ENCODE results near the gene KLHL6. TPM values are rescaled to one million over a fixed set of nuclear protein-coding genes. Genes with fewer than 3 reads are reported as not detected.
"Not testable (repeated sequence)": the region's sequence is repeated elsewhere in the genome, so short reads cannot be mapped to it uniquely, and the experiment has no call there.

KLHL6 gene
- total RNA-seq, 3 donors from 2014 or later = 27.9 to 35.5 (median 29.9) TPM

DNA sequence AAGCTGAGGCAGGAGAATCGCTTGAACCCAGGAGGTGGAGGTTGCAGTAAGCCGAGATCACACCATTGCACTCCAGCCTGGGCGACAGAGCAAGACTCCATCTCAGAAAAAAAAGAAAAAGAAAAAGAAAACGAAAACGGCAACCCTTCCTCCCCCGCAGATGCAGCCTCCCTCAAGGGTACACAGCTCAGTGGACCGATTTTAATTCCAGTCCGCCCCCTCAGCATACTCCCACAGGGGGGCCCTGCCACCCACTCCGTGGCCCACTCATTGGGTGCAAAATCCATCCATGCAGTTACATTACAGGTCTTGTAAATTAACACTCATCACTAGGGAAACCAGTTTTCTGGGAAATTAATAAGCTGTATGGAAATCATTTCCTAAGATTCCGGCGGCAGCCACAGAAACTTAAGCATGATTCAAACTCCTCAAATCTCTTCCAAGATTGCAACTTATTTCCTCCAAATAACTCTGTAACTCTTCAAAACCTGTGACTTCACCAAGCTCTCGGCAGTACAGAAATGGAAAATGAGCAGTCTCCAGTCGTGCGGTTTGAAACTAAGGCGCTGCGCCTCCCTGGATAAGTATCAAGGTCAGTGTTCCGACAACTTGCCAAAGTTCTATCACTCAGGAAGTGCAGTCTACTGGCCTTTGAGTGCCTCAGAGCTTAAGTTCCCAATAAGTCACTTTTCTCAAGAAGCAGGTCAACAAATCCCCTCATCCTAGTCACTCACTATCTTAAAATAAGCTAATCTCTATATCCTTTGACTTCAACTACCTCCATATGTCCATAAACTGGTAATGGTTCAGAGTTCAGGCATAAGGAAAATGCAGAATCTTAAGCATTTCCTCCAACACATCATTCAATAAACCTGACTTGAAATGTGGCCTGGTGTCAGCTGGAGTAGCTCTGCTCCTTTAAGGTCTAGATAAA lies 24.7 kb upstream of the KLHL6 start:
- H3K9me3 Mint-ChIP-seq = no peaks in the 10 kb centered on the region
- no peak for DNase-seq
- H3K36me3 Mint-ChIP-seq (ENCODE audit: insufficient read depth) = no peaks in the 10 kb centered on the region
- no peaks in the 10 kb centered on the region for H3K27me3 Mint-ChIP-seq (ENCODE audit: low read depth)
- ATAC-seq = no peak
- H3K4me1 Mint-ChIP-seq (ENCODE audit: low read depth) = peaks cover 26% of the 10 kb centered on the region
- no peak overlapping the region for H3K4me3 Mint-ChIP-seq

DNA sequence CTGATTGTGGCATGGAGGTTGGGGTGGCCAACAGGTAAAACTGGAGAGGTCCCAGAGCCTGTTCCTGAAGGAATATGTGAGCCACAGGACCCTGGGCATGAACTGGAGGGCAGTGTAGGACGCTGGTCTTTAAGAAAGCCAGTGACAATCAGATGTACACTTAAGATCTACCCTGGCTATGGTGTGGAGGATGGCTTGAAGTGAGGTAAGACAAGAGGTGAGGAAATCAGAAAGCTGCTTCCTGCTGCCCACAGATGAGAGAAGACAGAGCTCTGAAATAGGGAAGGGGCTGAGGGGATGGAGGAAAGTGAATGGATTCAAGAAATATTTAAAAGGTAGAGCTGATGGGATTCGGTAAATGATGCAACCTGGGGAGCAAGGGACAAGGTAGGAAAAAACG lies 22.7 kb upstream of the KLHL6 start:
- Mint-ChIP-seq H3K27me3 (ENCODE audit: low read depth) (no peaks in the 10 kb centered on the region), H3K9me3 (no peaks in the 10 kb centered on the region), H3K36me3 (ENCODE audit: insufficient read depth) (no peaks in the 10 kb centered on the region), H3K4me1 (ENCODE audit: low read depth) (peaks cover 21% of the 10 kb centered on the region), H3K4me3 (no peak overlapping the region)
- DNase-seq (no peak), ATAC-seq (no peak)

DNA sequence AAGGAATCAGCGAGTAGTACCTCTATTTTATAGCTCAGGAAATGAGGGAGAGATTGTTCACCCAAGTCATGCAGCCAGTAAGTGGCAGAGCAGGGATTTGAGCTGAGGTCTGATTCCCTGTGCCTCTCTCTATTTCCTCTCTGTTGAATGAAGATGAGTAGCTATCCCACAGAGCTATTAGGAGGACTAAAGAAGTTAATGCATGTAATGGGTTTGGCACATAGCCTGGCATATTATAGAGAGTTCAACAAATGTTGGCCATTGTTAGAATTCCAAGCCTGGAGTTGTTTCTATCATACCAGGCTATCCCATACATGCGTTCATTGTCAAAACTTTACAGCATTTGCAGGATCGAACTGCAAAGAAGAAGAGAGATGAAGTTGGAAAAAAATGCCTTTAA lies 21.8 kb upstream of the KLHL6 start:
- DNase-seq (no peak), ATAC-seq (no peak)
- Mint-ChIP-seq H3K4me3 (no peak overlapping the region), H3K27me3 (ENCODE audit: low read depth) (peaks cover 2% of the 10 kb centered on the region), H3K4me1 (ENCODE audit: low read depth) (peaks cover 21% of the 10 kb centered on the region), H3K9me3 (no peaks in the 10 kb centered on the region), H3K36me3 (ENCODE audit: insufficient read depth) (no peaks in the 10 kb centered on the region)

DNA sequence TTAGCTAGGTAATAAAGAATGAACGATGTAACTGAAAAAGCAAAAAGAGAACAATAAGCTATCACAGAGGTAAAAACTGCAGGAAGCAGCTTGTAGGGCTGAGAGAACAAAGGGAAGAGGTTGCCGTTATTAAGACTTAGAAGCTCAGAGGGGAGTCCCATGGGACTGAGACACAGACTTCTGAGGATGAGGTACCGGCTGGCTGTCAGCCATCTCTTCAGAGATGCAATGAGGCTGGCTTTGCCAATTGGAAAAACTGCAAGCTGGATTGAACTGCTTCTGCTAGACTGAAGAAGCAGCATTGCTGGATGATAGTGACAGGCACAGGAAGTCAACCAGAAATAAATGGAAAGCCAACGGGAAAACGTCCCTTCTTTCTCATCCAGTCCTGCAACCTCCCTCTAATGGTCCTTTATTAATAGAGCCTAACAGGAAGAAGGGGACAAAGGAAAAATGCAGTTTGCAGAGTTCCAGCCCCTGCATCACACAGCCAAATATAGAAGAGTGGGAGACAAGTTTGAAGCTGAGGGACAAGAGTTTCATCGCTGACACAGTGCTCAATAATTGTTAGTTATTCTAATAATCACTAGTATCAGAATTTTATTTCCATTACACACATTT lies 21.1 kb upstream of the KLHL6 start:
- H3K4me1 Mint-ChIP-seq (ENCODE audit: low read depth) = peaks cover 21% of the 10 kb centered on the region
- peaks cover 2% of the 10 kb centered on the region for H3K27me3 Mint-ChIP-seq (ENCODE audit: low read depth)
- H3K4me3 Mint-ChIP-seq = no peak overlapping the region
- no peaks in the 10 kb centered on the region for H3K9me3 Mint-ChIP-seq
- no peaks in the 10 kb centered on the region for H3K36me3 Mint-ChIP-seq (ENCODE audit: insufficient read depth)
- no peak for ATAC-seq
- DNase-seq = no peak

DNA sequence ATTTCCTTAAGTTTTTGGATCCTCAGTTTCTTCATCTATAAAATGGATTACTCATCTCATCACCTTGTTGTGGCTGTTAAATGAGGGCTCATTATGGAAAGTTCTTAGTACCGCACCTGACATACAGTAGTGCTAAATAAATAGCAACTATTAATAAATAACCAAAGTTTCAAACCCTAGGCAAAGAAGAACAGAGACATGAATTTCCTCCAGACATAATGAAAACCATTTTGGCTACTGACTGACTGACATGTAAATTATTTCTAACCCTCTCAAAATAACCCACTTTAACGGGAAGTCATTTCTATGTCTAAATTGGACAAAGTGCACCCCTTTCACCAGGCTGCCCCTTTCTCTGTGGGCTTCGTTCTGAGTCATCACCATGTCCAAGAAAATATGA lies 17.4 kb upstream of the KLHL6 start:
- no peak overlapping the region for H3K4me3 Mint-ChIP-seq
- H3K9me3 Mint-ChIP-seq = no peaks in the 10 kb centered on the region
- peaks cover 7% of the 10 kb centered on the region for H3K4me1 Mint-ChIP-seq (ENCODE audit: low read depth)
- peaks cover 2% of the 10 kb centered on the region for H3K27me3 Mint-ChIP-seq (ENCODE audit: low read depth)
- H3K36me3 Mint-ChIP-seq (ENCODE audit: insufficient read depth) = no peaks in the 10 kb centered on the region
- no peak for ATAC-seq
- no peak for DNase-seq

DNA sequence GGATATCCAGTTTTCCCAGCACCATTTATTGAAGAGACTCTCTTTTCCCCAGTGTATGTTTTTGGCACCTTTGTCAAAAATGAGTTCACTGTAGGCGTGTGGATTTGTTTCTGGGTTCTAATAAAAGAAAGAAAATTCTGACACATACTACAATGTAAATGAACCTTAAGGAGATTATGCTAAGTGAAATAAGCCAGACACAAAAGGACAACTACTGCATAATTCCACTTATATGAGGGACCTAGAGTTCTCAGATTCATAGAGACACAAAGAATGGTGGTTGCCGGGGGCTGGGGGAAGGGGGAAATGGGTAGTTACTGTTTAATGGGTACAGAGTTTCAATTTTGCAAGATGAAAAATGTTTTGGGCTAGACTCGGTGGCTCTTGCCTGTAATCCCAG lies 14.7 kb upstream of the KLHL6 start:
- H3K4me3 Mint-ChIP-seq; ATAC-seq; H3K27me3 Mint-ChIP-seq (ENCODE audit: low read depth); H3K9me3 Mint-ChIP-seq; H3K36me3 Mint-ChIP-seq (ENCODE audit: insufficient read depth); DNase-seq; H3K4me1 Mint-ChIP-seq (ENCODE audit: low read depth): not testable (repeated sequence)

DNA sequence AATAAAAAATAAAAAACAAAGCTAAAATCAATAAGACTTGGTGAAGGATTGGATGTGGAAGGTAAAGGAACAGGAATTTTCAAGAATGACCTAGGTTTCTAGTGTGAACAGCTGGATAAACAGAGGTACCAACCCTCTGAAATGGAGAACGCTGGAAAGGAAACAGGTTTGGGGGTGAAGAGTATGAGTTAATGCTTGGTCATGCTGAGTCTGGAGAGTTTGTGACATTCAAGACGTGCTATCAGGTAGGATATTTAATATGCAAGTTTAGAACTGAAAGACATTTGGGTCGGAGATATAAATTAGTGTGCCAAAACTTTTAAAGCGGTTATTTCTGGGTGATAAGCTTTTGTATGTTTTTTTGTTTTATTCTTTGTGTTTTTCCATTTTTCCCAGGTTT lies 11.4 kb upstream of the KLHL6 start:
- Mint-ChIP-seq H3K4me1 (ENCODE audit: low read depth) (peaks cover 7% of the 10 kb centered on the region), H3K9me3 (no peaks in the 10 kb centered on the region), H3K36me3 (ENCODE audit: insufficient read depth) (no peaks in the 10 kb centered on the region), H3K27me3 (ENCODE audit: low read depth) (no peaks in the 10 kb centered on the region), H3K4me3 (no peak overlapping the region)
- DNase-seq (no peak), ATAC-seq (no peak)

DNA sequence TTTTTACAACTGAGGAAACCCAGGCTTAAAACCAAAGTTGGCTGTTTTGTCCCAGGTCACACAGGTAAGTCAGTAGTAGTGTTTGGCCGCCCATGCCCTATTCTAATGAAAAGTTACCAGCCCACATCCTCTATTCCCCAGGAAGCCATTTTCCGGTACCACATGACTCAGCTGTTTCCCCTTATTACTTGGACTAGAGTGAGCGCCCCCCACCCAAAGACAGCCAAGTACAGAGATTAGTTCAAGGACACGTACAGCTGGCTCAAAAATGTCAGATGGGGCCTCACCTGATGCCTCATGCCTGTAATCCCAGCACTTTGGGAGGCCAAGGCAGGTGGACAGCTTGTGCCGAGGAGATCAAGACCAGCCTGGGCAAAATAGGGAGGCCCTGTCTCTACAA lies 8.5 kb upstream of the KLHL6 start:
- Mint-ChIP-seq H3K27me3 (ENCODE audit: low read depth) (no peaks in the 10 kb centered on the region), H3K4me3 (no peak overlapping the region), H3K36me3 (ENCODE audit: insufficient read depth) (no peaks in the 10 kb centered on the region), H3K4me1 (ENCODE audit: low read depth) (peaks cover 7% of the 10 kb centered on the region), H3K9me3 (no peaks in the 10 kb centered on the region)
- DNase-seq (no peak), ATAC-seq (no peak)

DNA sequence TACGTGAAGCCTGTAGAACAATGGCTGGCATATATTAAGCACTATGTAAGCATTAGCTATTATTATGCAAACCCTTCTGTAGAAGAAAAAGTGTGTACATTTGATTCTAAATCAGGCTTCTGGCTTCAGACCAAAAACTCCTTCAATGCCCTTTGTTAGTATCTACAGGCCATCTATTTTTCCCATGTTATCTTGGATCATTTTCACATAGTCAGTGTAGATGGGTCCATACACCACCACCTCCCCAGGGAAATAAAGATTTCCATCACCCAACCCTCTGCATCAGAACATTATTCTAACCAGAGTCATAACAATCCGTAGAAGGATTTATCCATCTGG lies 8.0 kb upstream of the KLHL6 start:
- no peaks in the 10 kb centered on the region for H3K36me3 Mint-ChIP-seq (ENCODE audit: insufficient read depth)
- H3K4me1 Mint-ChIP-seq (ENCODE audit: low read depth) = peaks cover 7% of the 10 kb centered on the region
- H3K9me3 Mint-ChIP-seq = no peaks in the 10 kb centered on the region
- ATAC-seq (no peak), DNase-seq (no peak)
- H3K4me3 Mint-ChIP-seq = no peak overlapping the region
- H3K27me3 Mint-ChIP-seq (ENCODE audit: low read depth) = no peaks in the 10 kb centered on the region

DNA sequence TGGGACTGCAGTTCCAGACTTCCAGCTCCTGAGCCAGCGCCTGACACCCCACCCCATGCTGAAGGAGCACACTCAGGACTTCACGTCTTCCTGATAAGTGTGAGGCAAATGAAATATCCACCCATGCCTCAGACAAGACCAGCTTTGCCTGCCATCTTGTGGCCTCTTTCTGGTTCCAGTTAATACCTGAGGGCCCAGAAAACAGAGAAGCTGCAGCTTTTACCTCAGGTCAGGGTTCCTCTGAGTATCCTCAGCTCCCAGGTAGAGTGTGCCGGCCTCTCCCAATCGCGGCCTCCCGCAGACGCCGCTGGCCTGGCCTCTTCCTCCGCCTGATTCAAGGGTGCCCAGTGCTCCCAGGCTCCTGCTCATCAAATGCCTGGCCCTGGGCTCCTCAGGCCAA lies 5.1 kb upstream of the KLHL6 start:
- H3K4me1 Mint-ChIP-seq (ENCODE audit: low read depth) = peaks cover 27% of the 10 kb centered on the region
- H3K36me3 Mint-ChIP-seq (ENCODE audit: insufficient read depth) = no peaks in the 10 kb centered on the region
- no peaks in the 10 kb centered on the region for H3K9me3 Mint-ChIP-seq
- peak; percentile 16 for DNase-seq
- ATAC-seq = no peak
- no peak overlapping the region for H3K4me3 Mint-ChIP-seq
- H3K27me3 Mint-ChIP-seq (ENCODE audit: low read depth) = no peaks in the 10 kb centered on the region

DNA sequence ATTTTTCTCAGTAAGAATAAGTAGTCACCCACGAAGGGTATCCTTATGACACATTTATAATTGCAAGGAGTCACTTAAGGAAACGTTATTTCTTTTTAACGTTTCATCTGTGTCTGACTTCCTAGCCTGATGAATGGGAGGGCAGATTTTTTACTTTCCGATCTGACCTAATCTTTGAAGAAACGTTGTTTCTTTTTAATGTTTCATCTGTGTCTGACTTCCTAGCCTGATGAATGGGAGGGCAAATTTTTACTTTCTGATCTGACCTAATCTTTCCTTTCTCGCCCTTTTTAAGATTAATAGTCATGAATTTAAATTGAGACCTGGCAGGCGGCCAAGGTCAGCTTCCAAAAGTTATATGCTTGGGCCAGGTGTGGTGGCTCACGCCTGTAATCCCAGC lies 3.0 kb upstream of the KLHL6 start:
- Mint-ChIP-seq H3K4me1 (ENCODE audit: low read depth) (peaks cover 37% of the 10 kb centered on the region), H3K4me3 (no peak overlapping the region), H3K36me3 (ENCODE audit: insufficient read depth) (peaks cover 8% of the 10 kb centered on the region), H3K27me3 (ENCODE audit: low read depth) (no peaks in the 10 kb centered on the region), H3K9me3 (no peaks in the 10 kb centered on the region)
- ATAC-seq (no peak), DNase-seq (no peak)

DNA sequence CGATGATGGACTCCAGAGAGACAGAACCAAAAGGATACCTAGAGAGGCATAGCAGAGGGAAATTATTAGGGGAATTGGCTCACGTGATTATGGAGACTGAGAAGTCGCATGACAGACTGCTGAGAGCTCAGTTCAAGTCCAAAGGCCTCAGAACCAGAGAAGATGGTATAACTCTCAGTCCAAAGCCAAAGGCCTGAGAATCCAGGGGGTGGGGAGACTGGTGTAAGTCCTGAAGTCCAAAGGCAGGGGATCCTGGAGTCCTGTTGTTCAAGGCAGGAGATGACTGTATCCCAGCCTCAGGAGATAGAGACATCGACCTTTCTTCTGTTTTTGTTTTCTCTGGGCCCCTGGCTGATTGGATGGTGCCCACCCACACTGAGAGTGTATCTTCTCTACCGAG lies 1.2 kb upstream of the KLHL6 start:
- peaks cover 8% of the 10 kb centered on the region for H3K36me3 Mint-ChIP-seq (ENCODE audit: insufficient read depth)
- H3K27me3 Mint-ChIP-seq (ENCODE audit: low read depth) = no peaks in the 10 kb centered on the region
- DNase-seq (no peak), ATAC-seq (no peak)
- peaks cover 48% of the 10 kb centered on the region for H3K4me1 Mint-ChIP-seq (ENCODE audit: low read depth)
- H3K4me3 Mint-ChIP-seq = peak overlapping the region; percentile 97
- no peaks in the 10 kb centered on the region for H3K9me3 Mint-ChIP-seq

DNA sequence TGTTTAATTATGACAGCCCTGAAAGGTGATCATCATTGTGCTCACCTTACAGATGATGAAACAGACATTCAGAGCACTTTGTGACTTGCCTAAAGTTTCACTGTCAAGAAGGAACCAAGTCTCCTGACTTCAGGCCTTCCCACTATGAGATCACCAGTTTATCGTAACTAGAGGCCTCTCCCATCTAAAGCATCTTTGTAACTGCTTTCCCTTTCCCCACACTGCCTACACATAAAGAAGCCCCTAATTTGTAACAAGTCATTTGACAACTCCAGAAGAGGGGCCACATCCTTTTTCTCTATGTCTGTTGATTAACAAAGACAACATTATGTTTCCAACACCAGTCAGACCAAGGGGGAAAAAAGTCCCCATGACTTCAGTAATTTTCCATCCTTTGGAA lies 1.1 kb downstream of the KLHL6 start:
- DNase-seq (no peak), ATAC-seq (peak; percentile 68 to 76)
- peaks cover 18% of the 10 kb centered on the region for H3K36me3 Mint-ChIP-seq (ENCODE audit: insufficient read depth)
- H3K4me1 Mint-ChIP-seq (ENCODE audit: low read depth) = peaks cover 68% of the 10 kb centered on the region
- peak overlapping the region; percentile 97 for H3K4me3 Mint-ChIP-seq
- H3K27me3 Mint-ChIP-seq (ENCODE audit: low read depth) = no peaks in the 10 kb centered on the region
- no peaks in the 10 kb centered on the region for H3K9me3 Mint-ChIP-seq

DNA sequence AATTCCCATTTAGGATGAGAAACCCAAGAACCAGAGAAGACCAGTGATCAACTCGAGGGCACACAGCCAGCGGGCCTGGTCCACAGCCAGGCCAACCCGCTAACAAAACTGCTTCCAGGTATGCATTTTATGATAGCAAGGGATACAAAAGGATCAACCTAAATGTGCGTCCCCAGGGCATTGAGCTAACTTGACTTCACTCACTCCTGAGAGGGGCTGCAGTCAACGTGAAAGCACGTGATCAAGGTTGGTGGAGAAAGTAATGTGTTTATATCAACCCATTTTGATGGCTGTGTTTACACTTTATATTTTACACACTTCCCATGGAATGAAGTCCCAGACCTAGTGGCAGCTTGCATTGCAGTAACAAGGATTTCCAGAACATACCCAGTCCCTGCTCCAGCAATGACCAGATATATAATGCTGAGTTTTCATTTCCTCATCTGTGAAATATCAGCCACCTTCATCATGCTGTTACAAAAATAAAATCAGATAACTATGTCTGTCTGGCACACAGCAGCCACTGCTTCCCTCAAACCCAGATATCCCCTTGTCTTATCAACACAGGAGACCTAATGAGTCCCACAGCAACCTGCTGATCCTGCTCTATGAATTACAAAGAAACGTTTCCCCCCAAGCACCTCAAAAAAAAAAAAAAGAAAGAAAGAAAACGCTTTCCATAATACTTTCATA lies 2.0 kb downstream of the KLHL6 start:
- Mint-ChIP-seq H3K27me3 (ENCODE audit: low read depth) (no peaks in the 10 kb centered on the region), H3K4me3 (peak overlapping the region; percentile 97), H3K9me3 (no peaks in the 10 kb centered on the region), H3K4me1 (ENCODE audit: low read depth) (peaks cover 71% of the 10 kb centered on the region), H3K36me3 (ENCODE audit: insufficient read depth) (peaks cover 21% of the 10 kb centered on the region)
- ATAC-seq (no peak), DNase-seq (no peak)

DNA sequence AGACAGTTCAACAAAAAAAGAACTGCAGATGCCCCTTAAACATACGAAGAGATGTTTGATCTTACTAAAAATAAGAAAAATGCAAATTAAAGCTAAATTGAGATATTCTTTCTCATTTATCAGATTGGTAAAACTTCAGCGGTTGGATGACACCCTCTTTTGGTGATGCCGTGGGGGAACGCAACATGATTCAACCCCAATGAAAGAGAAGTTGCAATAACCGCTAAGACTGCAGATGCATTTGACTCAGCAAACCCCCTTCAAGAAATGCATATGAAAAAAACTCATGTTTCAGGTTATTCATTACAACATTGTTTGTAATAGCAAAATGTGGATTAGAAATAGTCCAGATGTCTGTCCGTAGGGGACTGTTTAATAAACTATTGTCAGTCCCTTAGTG lies 3.6 kb downstream of the KLHL6 start:
- DNase-seq (peak; percentile 34), ATAC-seq (peak; percentile 32 to 33)
- Mint-ChIP-seq H3K4me1 (ENCODE audit: low read depth) (peaks cover 71% of the 10 kb centered on the region), H3K36me3 (ENCODE audit: insufficient read depth) (peaks cover 28% of the 10 kb centered on the region), H3K27me3 (ENCODE audit: low read depth) (no peaks in the 10 kb centered on the region), H3K4me3 (peak overlapping the region; percentile 97), H3K9me3 (no peaks in the 10 kb centered on the region)
